ENCODE data around the gene RASGEF1B. TPM values are rescaled to one million over a fixed set of nuclear protein-coding genes. Genes with fewer than 3 reads are reported as not detected.

Gene RASGEF1B
- polyA plus RNA-seq, 1 experiment = not detected

DNA sequence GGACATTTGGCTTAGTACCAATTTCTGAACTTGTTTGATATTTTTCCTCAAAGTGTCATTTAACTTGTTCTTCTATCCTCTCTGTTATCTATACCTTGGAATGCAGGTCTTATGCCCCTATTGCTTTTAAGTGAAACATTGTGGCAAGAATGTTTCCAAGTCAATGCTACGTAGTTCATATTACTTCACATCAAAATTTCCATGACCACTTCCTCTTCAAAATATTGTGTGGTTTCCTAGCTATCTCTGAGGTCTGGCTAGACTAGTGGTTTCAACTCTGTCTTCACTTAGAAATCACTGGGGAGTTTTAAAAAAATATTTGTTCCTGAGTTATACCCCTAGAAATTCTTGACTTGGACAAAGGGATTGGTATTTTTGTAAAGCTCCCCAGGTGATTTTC lies 20.2 kb upstream of the RASGEF1B start:
- POLR2A ChIA-PET = no interaction called here
- CTCF ChIA-PET = interaction anchor here (1.0 kb wide), 1 partner anchor 793 kb away, joined by 5 read pairs; no protein-coding TSS in a partner anchor
- Histone ChIP-seq H3K27me3 (ENCODE audit: control insufficient read depth, insufficient read depth, low read length) (no peaks in the 10 kb centered on the region), H3K9me3 (ENCODE audit: control insufficient read depth, insufficient read depth, low read length) (no peaks in the 10 kb centered on the region), H3K27ac (ENCODE audit: low read depth, low read length) (no peak overlapping the region), H3K4me3 (ENCODE audit: low read depth, low read length) (no peak overlapping the region)
- no peak for DNase-seq (ENCODE audit: low read depth, low spot score)
- TF ChIP-seq, protein P1, sequence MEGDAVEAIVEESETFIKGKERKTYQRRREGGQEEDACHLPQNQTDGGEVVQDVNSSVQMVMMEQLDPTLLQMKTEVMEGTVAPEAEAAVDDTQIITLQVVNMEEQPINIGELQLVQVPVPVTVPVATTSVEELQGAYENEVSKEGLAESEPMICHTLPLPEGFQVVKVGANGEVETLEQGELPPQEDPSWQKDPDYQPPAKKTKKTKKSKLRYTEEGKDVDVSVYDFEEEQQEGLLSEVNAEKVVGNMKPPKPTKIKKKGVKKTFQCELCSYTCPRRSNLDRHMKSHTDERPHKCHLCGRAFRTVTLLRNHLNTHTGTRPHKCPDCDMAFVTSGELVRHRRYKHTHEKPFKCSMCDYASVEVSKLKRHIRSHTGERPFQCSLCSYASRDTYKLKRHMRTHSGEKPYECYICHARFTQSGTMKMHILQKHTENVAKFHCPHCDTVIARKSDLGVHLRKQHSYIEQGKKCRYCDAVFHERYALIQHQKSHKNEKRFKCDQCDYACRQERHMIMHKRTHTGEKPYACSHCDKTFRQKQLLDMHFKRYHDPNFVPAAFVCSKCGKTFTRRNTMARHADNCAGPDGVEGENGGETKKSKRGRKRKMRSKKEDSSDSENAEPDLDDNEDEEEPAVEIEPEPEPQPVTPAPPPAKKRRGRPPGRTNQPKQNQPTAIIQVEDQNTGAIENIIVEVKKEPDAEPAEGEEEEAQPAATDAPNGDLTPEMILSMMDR (IDR thresholded peaks at IDR 0.05; ENCODE audit: low read depth, low read length) = no peak

DNA sequence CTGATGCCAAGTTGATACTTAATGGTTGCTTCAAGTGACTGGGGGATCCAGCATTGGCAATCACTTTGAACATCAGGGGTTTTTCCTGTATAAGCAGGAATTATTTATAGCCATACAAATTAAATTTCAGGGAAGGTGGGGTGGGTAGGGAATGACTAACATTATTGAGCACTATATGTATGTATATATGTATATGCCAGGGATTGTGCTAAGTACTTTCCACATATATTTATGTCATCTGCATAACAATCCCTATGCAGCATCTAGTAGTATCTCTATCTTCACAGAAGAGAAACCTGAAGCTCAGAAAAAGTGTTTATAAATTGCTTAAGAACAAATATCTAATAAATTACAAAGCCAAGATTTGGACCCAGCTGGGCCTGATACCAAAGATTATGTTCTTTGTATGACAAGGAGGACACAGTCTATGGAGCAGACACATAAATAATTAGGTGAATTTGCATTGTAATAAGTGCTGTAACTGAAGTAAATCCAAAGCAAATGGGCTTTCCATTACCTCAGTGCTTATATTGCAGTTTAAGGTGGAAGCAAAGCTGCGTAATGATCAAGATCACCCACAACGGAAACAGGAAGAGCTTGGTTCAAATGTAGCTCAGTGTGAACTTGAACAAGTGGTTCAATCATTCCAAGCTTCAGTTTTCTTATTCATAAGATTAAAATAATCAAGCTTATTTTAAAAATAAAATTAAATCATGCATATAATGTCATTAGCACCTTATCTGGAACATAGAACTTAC lies 18.9 kb upstream of the RASGEF1B start:
- CTCF ChIA-PET = interaction anchor here (0.6 to 1.4 kb wide), 4 partner anchors 11 to 25 kb away, joined by 3 to 5 read pairs (median 4); no protein-coding TSS in a partner anchor
- H3K27ac ChIP-seq (ENCODE audit: low read depth, low read length) = no peak overlapping the region
- peaks cover 2% of the 10 kb centered on the region for H3K27me3 ChIP-seq (ENCODE audit: control insufficient read depth, insufficient read depth, low read length)
- H3K4me3 ChIP-seq (ENCODE audit: low read depth, low read length) = no peak overlapping the region
- TF ChIP-seq, protein P1 (IDR thresholded peaks at IDR 0.05; ENCODE audit: low read depth, low read length) = no peak
- no peaks in the 10 kb centered on the region for H3K9me3 ChIP-seq (ENCODE audit: control insufficient read depth, insufficient read depth, low read length)
- DNase-seq (ENCODE audit: low read depth, low spot score) = no peak
- POLR2A ChIA-PET = no interaction called here

DNA sequence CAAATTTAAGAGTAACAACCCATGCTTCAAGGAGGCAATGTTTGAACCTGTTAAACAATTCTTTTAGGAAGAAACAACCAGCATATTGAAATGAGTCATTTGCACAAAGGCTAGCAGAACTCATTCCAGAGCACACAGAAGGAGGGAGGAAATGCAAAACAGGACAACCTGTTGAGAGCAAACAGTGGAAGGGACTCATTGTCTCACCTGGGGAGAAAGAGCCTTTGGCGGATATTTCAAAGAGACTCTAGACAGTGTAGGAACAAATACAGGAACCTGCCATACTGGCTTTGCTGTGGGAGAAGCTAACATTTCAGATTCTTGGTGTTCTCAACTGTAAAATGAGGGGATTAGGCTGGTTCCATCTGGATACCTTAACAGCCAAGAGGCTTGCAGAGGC lies 14.8 kb upstream of the RASGEF1B start:
- CTCF ChIA-PET = interaction anchor here (1.4 kb wide), 1 partner anchor 19 kb away, joined by 6 read pairs; no protein-coding TSS in a partner anchor
- DNase-seq (ENCODE audit: low read depth, low spot score) = no peak
- TF ChIP-seq, protein P1 (IDR thresholded peaks at IDR 0.05; ENCODE audit: low read depth, low read length) = no peak
- Histone ChIP-seq H3K4me3 (ENCODE audit: low read depth, low read length) (no peak overlapping the region), H3K27me3 (ENCODE audit: control insufficient read depth, insufficient read depth, low read length) (peaks cover 2% of the 10 kb centered on the region), H3K9me3 (ENCODE audit: control insufficient read depth, insufficient read depth, low read length) (no peaks in the 10 kb centered on the region), H3K27ac (ENCODE audit: low read depth, low read length) (no peak overlapping the region)
- POLR2A ChIA-PET = no interaction called here

DNA sequence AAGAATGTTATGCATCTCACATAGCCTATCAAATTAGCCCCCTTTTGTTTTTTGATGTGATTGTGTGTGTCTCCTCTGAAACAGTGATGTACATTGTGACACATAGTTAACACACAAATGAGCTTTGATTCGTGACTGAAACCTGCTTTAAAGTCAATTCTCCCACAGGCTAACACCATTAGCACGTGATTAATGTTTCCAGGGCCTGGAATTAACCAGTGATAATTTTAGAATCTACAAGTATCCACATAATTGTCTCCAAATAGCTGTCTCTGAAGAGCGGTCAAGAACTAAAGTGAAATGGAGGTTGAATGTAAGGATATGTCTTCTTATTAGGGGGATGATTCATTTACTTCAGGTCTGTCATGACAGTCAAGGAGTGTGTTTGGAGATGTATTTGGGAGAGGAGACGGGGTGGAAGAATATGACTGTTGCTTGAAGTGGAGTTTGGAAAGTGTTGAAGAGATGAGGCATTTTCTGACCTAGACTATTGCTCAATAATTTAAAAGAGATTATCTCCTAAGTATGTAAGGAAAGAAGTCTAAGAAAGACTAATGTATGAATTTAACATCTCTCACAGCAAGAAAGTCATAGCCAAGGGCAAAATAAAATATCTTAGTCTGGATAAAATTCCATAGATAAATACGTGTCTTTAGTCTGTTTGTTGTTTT lies 13.7 kb upstream of the RASGEF1B start:
- H3K4me3 ChIP-seq (ENCODE audit: low read depth, low read length) = no peak overlapping the region
- TF ChIP-seq, protein P1 (IDR thresholded peaks at IDR 0.05; ENCODE audit: low read depth, low read length) = no peak
- CTCF ChIA-PET = interaction anchor here (1.0 to 1.4 kb wide), 2 partner anchors 18 kb away, joined by 6 read pairs; no protein-coding TSS in a partner anchor
- peaks cover 2% of the 10 kb centered on the region for H3K27me3 ChIP-seq (ENCODE audit: control insufficient read depth, insufficient read depth, low read length)
- H3K9me3 ChIP-seq (ENCODE audit: control insufficient read depth, insufficient read depth, low read length) = no peaks in the 10 kb centered on the region
- DNase-seq (ENCODE audit: low read depth, low spot score) = no peak
- POLR2A ChIA-PET = no interaction called here
- no peak overlapping the region for H3K27ac ChIP-seq (ENCODE audit: low read depth, low read length)

DNA sequence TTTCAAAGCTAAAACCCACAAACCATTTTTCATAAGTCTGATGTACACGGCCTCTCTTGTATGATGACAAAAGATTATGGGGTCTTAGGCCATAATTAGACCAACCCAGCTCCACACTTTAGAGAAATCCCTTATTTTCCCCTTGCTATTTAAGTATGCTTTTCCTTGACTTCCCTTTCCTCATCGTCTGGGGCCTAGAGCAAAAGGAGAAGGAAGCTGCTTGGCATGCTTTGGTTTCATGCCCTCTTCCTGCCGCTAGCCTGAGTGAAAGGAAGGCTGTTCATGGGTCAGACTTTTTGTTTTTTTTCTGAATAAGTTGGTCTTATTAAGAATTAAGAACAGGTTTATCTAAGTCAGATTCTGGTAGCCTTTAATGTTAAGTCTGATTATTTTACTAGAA lies 10.6 kb upstream of the RASGEF1B start:
- Histone ChIP-seq H3K4me3 (ENCODE audit: low read depth, low read length) (no peak overlapping the region), H3K27ac (ENCODE audit: low read depth, low read length) (no peak overlapping the region), H3K9me3 (ENCODE audit: control insufficient read depth, insufficient read depth, low read length) (no peaks in the 10 kb centered on the region), H3K27me3 (ENCODE audit: control insufficient read depth, insufficient read depth, low read length) (peaks cover 2% of the 10 kb centered on the region)
- DNase-seq (ENCODE audit: low read depth, low spot score) = no peak
- TF ChIP-seq, protein P1 (IDR thresholded peaks at IDR 0.05; ENCODE audit: low read depth, low read length) = no peak
- CTCF ChIA-PET = no interaction called here
- POLR2A ChIA-PET = no interaction called here
